ENCODE measurements around the gene CALR3.

CALR3 gene

DNA sequence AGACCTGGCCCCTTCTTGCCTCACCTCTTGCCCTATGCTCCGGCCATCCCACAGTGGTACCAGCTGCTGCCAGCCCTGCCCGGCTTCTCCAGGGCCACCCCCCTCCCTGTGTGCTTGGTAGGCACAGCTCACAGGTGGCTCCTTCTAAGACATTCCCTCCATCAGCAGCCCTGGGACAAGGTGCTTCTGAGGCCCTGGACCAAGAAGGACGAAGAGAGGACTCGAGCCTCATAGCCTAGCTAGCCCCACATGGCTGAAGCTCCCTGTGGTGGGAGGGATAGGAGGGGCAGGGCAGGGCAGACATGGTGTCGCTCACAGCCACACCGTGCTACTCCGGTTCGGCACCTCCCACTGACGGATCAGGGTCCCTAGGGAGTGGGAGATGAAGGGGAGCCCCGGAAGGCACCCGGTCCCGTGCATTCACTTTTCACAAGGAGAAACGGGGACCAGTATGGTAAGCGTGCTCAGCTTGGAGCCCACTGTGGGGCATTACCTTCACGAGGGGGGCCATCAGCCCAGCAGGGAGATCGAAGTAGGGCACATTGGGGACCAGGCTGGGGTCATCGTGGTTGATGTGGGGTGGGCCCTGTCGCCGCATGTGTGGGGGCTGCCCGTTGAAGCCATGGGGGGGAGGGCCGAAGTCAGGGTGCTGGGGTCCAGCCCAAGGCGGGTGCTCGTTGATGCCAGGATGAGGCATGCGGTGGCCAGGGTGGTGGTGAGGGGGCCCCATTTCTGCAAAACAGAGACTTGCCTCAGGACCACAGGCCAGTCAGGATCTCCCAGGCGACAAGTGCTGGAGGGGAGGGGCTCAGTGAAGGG is 26.8 kb upstream of the CALR3 start:
- DNase-seq (ENCODE audit: low read depth): no peak
- no peak overlapping the region for H3K4me3 ChIP-seq (ENCODE audit: low read depth, low read length)
- TF ChIP-seq, protein P1, sequence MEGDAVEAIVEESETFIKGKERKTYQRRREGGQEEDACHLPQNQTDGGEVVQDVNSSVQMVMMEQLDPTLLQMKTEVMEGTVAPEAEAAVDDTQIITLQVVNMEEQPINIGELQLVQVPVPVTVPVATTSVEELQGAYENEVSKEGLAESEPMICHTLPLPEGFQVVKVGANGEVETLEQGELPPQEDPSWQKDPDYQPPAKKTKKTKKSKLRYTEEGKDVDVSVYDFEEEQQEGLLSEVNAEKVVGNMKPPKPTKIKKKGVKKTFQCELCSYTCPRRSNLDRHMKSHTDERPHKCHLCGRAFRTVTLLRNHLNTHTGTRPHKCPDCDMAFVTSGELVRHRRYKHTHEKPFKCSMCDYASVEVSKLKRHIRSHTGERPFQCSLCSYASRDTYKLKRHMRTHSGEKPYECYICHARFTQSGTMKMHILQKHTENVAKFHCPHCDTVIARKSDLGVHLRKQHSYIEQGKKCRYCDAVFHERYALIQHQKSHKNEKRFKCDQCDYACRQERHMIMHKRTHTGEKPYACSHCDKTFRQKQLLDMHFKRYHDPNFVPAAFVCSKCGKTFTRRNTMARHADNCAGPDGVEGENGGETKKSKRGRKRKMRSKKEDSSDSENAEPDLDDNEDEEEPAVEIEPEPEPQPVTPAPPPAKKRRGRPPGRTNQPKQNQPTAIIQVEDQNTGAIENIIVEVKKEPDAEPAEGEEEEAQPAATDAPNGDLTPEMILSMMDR (IDR thresholded peaks at IDR 0.05; ENCODE audit: low read depth, low read length, missing control alignments): no peak

- no peak for DNase-seq (ENCODE audit: low read depth)
- TF ChIP-seq, protein P1 (IDR thresholded peaks at IDR 0.05; ENCODE audit: low read depth, low read length, missing control alignments): no peak
- H3K4me3 ChIP-seq (ENCODE audit: low read depth, low read length): no peak overlapping the region
These were observed 25.8 kb upstream of the CALR3 start for GRCh38 chr19:16521715-16522289.

DNA sequence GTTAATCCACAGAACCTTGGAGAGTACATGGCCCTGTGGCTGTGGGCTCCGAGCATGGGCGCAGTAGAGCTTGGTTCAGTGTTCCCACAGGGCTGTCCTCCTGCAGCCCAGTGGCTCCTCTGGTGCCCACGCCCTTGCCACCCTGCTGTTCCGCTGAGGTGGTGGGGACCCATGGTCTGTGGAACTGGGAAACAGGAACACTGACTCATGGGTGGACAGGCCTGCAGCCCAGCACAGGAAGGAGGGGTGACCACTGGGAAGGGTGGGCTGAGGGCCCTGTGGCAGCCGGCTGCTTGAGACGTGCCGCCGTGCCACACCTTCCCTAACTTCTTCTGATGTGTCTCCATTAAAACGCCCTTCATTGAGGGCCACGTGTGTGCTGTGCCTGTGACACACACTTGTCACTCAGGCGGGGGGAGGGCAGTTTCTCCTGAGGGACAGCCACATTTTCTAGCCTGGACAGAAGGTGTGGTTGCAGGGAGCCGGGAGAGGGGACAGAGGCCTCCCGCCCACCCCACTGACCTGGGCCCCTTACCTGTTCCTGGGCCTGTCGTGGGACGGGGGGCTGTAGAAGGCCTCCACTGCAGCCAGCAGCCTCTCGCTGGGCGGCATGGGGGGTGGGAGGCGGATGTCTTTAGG is 25.1 kb upstream of the CALR3 start:
- DNase-seq (ENCODE audit: low read depth): no peak
- no peak overlapping the region for H3K4me3 ChIP-seq (ENCODE audit: low read depth, low read length)
- TF ChIP-seq, protein P1 (IDR thresholded peaks at IDR 0.05; ENCODE audit: low read depth, low read length, missing control alignments): no peak

DNA sequence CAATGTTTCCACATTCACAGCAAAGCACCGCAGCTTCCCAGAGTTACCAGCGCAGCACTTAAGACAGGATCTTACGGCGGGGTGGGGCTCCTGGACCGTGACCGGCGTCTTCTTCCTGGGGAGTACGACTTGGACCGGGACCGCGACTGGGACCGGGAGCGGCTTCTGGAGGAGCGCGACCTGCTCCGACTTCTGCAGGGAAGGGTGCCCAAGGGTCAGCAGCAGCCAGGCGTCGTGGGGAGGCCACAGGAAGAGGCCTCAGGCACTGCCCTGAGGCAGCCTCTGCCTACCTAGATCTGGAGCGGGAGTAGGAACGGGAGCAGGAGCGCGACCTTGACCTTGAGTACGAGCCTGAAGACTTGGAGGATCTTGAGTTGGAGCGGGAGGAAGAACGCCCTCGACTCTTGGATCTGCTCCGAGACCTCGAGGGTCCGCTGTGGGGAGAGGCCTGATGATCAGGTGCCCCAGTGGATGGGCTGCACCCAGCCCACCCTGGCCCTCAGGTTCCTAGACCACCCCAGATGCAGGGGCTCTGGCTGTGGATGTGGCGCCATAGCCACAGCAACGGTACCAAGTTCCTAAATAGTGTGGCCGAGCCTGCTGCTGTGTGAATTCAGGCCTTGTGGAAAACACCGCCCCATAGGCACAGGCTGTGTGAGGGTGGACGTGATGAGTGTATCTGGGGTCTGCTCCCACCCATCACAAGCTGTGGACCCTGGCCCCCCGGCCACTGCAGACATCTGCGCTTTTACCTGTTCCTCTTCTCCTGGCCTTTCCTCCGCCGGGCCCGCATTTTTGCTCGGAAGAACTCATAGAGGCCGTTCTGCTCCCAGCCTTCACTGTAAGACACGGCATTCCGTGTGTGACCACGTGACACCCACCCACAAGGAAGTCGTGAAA is 24.4 kb upstream of the CALR3 start:
- H3K4me3 ChIP-seq (ENCODE audit: low read depth, low read length): no peak overlapping the region
- no peak for DNase-seq (ENCODE audit: low read depth)
- TF ChIP-seq, protein P1 (IDR thresholded peaks at IDR 0.05; ENCODE audit: low read depth, low read length, missing control alignments): no peak

DNA sequence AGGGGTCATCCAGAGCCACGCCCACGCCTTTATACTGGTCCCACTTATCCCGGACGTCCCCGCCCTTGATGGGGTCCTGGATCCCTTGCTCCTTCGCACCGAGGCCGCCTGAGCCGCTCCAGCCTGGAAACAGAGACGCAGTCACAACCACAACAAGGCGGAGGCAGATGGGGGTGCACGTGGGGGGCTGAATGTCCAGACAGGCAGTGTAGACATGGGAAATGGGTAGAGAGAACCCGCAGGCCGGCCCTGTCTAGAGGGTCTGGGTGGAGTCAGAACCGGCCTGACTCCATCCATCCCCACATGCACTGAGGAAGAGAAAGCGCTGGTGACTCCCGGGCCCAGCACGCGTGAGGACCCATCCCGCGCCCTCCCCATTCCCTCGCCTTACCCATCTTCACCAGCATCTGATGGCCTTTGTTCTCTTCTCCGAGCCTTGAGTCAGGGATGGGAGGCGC is 23.3 kb upstream of the CALR3 start:
- TF ChIP-seq, protein P1 (IDR thresholded peaks at IDR 0.05; ENCODE audit: low read depth, low read length, missing control alignments): no peak
- H3K4me3 ChIP-seq (ENCODE audit: low read depth, low read length): no peak overlapping the region
- no peak for DNase-seq (ENCODE audit: low read depth)

DNA sequence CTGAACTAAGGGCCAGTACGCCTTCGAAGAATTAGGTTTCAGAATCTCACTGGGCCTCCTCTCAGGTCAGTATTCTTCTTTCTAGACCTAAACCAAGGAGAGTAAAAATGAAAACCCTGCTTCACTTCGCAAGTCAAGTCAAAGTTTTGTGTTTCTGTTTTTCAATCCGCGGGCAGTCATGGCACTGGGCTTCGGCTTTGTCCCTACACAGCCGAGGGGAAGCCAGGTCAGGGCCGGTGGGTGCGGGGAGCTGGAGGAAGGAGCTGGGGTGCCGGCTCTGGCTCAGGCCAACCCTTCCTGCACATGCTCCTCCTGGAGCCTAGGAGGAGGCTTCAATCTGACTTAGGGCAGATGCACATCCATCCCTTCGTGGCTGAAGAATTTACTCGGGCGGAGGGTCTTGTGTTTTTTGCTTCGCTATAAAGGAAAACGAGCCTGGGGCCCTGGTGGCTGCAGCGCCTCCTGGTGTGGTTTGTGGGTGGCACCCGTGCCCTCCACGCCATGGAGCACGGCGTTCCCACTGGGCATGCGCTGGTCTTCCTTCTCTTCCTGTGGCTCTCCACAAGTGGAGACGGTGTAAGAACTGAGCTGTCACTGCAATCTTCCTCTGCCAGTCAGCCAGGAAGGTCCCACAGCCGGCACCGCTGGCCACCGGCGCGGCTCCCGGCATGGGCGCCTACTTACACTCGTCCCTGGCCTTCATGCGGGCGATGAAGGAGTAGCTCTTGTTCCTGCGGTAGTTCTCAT is 22.7 kb upstream of the CALR3 start:
- no peak overlapping the region for H3K4me3 ChIP-seq (ENCODE audit: low read depth, low read length)
- DNase-seq (ENCODE audit: low read depth): no peak
- TF ChIP-seq, protein P1 (IDR thresholded peaks at IDR 0.05; ENCODE audit: low read depth, low read length, missing control alignments): no peak

Measured in GM12864 (cell line).